Esophagus squamous epithelium (tissue), 5 donors: ENCODE data around the gene DBR1. TPM values are rescaled to one million over a fixed set of nuclear protein-coding genes. Genes with fewer than 3 reads are reported as not detected.

Source experiments
- DNase-seq: peaks from one replicate; lab custom pipeline; 2025; lab: John Stamatoyannopoulos, UW
- H3K27ac ChIP-seq, 4 donors: fragments of 200-600 bp; sonication (generic); one replicate each; pipeline ENCODE4 v1.5.1; 2016 to 2019; ENCODE audit warnings: mild to moderate bottlenecking in 1 of 4
- H3K27me3 ChIP-seq, 4 donors: fragments of 200-600 bp; sonication (generic); 1 replicate in 3 of 4; 2 replicates in 1 of 4; pipeline versions ENCODE4 v1.5.1 to v1.6.0; 2017 to 2021; ENCODE audit warnings: antibody characterized with exemption in 1 of 4
- H3K36me3 ChIP-seq, 3 donors: fragments of 200-600 bp; sonication (generic); one replicate each; pipeline ENCODE4 v1.5.1; 2016 to 2019
- H3K4me1 ChIP-seq, 3 donors: fragments of 200-600 bp; sonication (generic); one replicate each; pipeline ENCODE4 v1.5.1; 2017 to 2019
- H3K4me3 ChIP-seq, 4 donors: fragments of 200-600 bp; sonication (generic); 1 replicate in 3 of 4; 2 replicates in 1 of 4; pipeline ENCODE4 v1.5.1; 2016 to 2019; ENCODE audit warnings: mild to moderate bottlenecking in 2 of 4, moderate library complexity in 1 of 4
- H3K9me3 ChIP-seq, 3 donors: fragments of 200-600 bp; sonication (generic); one replicate each; pipeline ENCODE4 v1.5.1; 2016 to 2019
- POLR2A ChIP-seq, 4 donors: fragments of 450-650 bp; IDR thresholded peaks; one replicate each; pipeline ENCODE4 v1.6.1; 2017; ENCODE audit warnings: antibody characterized with exemption in 4 of 4, mild to moderate bottlenecking in 4 of 4, moderate library complexity in 3 of 4
- WGBS, 2 donors: methylation state at CpG; one replicate each; pipeline ENCODE4 v1.1.5; 2018; 5-methylcytosine and 5-hydroxymethylcytosine counted together
- intact Hi-C: fragments of 100-400 bp; cut with DNase I; formaldehyde crosslinking; loops from one replicate; pipeline ENCODE4 v1.15.0; 2022
- total RNA-seq, 4 donors: library from RNA; depleted of rRNA; stranded (reverse); fragments of >200 nt; gene quantifications; one replicate each; pipeline ENCODE4 v1.1.0, GENCODE V29; 2016
- TF ChIP-seq, protein P1 (sequence below), 6 experiments: fragments of 450-650 bp in 4 of 6; fragments of 200-600 bp in 2 of 6; sonication (generic) in 2 of 6; IDR thresholded peaks; one replicate each; pipeline ENCODE4 v1.5.1; 2016 to 2019; ENCODE audit warnings: antibody characterized with exemption in 6 of 6, mild to moderate bottlenecking in 4 of 6, moderate library complexity in 4 of 6
- donor health status: DM: yes; HTN: yes; CAD: no.

The DBR1 gene
- total RNA-seq, 4 donors from 2014 or later = 8.1 to 15.3 (median 11.0) TPM

DNA sequence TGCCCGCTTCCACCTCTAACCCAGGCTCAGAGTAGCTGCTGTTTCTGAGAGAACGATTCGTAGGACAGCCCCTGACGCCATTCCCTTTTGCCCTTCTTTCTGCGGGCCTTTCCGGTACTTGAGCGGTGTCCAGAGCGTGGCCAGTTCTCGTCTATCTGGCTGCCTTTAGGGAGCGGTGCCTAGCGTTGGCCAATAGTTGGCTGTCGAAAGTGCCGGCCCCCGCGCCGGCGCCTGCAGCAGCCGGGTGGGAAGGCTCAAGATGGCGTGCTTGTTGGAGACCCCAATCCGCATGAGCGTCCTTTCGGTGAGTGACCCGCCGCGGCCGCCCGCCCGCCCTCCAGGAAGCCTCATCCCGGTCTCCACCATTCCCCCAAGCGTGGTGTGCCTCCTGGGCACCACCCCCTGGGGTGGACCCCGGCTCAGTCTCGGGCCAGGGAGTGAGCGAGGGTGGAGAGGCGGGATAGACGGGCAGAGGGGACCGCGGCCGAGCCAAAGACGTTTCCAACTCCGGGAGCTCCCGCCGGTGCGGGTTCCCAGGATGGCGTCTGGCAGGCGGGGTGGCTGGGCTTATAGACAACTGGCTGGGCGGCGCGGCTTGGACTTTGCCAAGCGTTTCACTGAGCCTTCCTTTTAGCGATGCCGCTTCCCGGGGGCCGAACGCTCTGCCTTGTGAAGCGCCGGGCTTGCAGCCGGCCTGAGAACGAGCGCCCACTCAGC is 12.7 kb upstream of the DBR1 start, which contains the start of gene ARMC8:
Gene ARMC8, plus strand, starts transcription at position 6 of the 717 bp plus-strand sequence. Its CDS starts 254 bp downstream, at position 260.
- TF ChIP-seq POLR2A (IDR thresholded peaks at IDR 0.05) = peak in 3 of 4 donors; percentile 51 to 81 (median 72)
- TF ChIP-seq, protein P1, sequence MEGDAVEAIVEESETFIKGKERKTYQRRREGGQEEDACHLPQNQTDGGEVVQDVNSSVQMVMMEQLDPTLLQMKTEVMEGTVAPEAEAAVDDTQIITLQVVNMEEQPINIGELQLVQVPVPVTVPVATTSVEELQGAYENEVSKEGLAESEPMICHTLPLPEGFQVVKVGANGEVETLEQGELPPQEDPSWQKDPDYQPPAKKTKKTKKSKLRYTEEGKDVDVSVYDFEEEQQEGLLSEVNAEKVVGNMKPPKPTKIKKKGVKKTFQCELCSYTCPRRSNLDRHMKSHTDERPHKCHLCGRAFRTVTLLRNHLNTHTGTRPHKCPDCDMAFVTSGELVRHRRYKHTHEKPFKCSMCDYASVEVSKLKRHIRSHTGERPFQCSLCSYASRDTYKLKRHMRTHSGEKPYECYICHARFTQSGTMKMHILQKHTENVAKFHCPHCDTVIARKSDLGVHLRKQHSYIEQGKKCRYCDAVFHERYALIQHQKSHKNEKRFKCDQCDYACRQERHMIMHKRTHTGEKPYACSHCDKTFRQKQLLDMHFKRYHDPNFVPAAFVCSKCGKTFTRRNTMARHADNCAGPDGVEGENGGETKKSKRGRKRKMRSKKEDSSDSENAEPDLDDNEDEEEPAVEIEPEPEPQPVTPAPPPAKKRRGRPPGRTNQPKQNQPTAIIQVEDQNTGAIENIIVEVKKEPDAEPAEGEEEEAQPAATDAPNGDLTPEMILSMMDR (IDR thresholded peaks at IDR 0.05) = no peak
- peaks cover 0 to 3% (median 0%) of the 10 kb centered on the region in 3 donors for H3K36me3 ChIP-seq
- no peaks in the 10 kb centered on the region for H3K9me3 ChIP-seq
- H3K4me3 ChIP-seq = peak within 1 kb of the TSS; percentile 81 to 98 (median 94)
- intact Hi-C loops = no loop called here
- peak within 1 kb of the TSS; percentile 93 to 99 (median 98) for H3K27ac ChIP-seq
- peak; percentile 23 for DNase-seq
- peaks cover 0 to 11% (median 0%) of the 10 kb centered on the region in 4 donors for H3K27me3 ChIP-seq
- H3K4me1 ChIP-seq = peaks cover 0 to 44% (median 14%) of the 10 kb centered on the region in 3 donors
- WGBS, 2 donors = 0 to 3% methylated on average over 2 to 7 of the region's 59 CpGs

DNA sequence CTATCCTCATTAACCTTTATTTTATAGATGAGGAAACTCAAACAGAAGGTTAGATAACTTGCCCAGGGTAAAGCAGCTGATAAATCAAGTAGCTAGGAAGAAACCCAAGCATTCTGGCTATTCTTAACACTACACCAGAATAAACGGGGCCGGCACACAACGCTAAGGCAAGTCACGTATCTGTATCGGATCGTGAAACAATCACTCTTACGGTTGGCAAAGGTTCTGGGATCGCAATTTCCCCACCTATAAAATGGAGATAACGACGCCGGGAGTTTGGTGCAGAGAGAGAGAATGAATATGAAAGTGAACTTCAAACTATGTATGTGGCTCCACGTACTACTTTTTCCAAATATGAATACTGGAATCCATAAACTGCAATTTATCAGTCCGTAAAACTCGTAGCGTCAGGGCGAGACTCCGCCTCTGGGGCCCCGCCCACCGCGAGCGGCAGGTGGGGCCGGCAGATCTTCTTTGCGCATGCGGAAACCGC is 12.1 kb upstream of the DBR1 start:
- intact Hi-C loops = no loop called here
- Histone ChIP-seq H3K27me3 (peaks cover 0 to 11% (median 0%) of the 10 kb centered on the region in 4 donors), H3K27ac (peak overlapping the region; percentile 93 to 99 (median 98)), H3K9me3 (no peaks in the 10 kb centered on the region), H3K4me1 (peaks cover 0 to 44% (median 14%) of the 10 kb centered on the region in 3 donors), H3K36me3 (no peaks in the 10 kb centered on the region), H3K4me3 (peak overlapping the region; percentile 81 to 98 (median 94))
- no peak for DNase-seq
- WGBS, 2 donors = 0 to 1% methylated on average over 14 to 24 of the region's 25 CpGs
- TF ChIP-seq, protein P1 (IDR thresholded peaks at IDR 0.05) = peak in 1 of 6 experiments; percentile 4
- no peak for TF ChIP-seq POLR2A (IDR thresholded peaks at IDR 0.05)

DNA sequence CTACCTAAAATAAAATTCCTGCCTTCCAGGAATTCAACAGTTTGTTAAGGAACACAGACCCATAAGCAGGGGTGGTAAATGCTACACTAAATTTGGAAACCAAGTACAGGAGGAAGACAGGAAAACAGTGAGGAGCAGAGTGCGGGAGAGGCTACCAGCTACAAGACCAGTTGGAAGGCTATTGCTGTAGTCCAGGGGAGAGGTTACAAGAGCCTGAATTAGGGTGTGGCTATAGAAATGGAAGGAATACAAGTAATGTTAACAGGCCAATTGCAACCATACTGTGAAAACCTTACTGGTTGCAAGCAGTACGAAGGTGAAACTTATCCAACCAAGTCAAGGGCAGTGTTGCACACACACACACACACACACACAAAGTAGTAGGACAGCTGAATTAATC is 11.5 kb upstream of the DBR1 start:
- H3K27ac ChIP-seq = peak overlapping the region in 3 of 4 donors; percentile 98 to 99 (median 99)
- peaks cover 0 to 40% (median 14%) of the 10 kb centered on the region in 3 donors for H3K4me1 ChIP-seq
- peak overlapping the region in 3 of 4 donors; percentile 93 to 98 (median 94) for H3K4me3 ChIP-seq
- no peak for DNase-seq
- no peak for TF ChIP-seq POLR2A (IDR thresholded peaks at IDR 0.05)
- TF ChIP-seq, protein P1 (IDR thresholded peaks at IDR 0.05) = no peak
- no peaks in the 10 kb centered on the region for H3K36me3 ChIP-seq
- 49 to 70% methylated on average over 2 of the region's 2 CpGs for WGBS, 2 donors
- H3K27me3 ChIP-seq = peaks cover 0 to 11% (median 0%) of the 10 kb centered on the region in 4 donors
- intact Hi-C loops = no loop called here
- H3K9me3 ChIP-seq = no peaks in the 10 kb centered on the region

DNA sequence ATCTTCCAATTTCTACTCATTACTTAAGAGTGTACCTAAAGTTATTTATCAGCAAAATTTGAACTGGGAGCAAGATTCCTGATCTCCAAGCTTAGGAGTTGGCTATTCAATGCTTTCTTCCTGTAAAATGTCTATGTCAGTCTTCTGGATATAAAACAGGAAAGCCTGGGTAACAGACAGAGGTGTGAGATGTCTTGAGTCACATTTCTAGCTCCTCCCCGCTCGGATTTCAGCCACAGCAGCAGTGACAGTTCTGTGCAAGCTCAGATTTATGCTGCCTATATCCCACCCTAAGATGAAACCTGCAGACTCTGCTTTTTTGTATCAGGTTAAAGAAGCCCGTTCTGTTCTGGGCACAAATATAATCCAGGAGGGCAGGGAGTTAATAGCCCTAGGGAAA is 10.3 kb upstream of the DBR1 start:
- no peaks in the 10 kb centered on the region for H3K36me3 ChIP-seq
- no peaks in the 10 kb centered on the region for H3K9me3 ChIP-seq
- intact Hi-C loops = no loop called here
- H3K4me1 ChIP-seq = peaks cover 0 to 30% (median 14%) of the 10 kb centered on the region in 3 donors
- H3K27me3 ChIP-seq = peaks cover 0 to 11% (median 0%) of the 10 kb centered on the region in 4 donors
- TF ChIP-seq, protein P1 (IDR thresholded peaks at IDR 0.05) = no peak
- no peak for TF ChIP-seq POLR2A (IDR thresholded peaks at IDR 0.05)
- 39 to 57% methylated on average over 3 of the region's 3 CpGs for WGBS, 2 donors
- no peak overlapping the region for H3K4me3 ChIP-seq
- H3K27ac ChIP-seq = no peak overlapping the region
- no peak for DNase-seq
